ENCODE data around the gene PKNOX2. TPM values are rescaled to one million over a fixed set of nuclear protein-coding genes. Genes with fewer than 3 reads are reported as not detected.

Gene PKNOX2, protein sequence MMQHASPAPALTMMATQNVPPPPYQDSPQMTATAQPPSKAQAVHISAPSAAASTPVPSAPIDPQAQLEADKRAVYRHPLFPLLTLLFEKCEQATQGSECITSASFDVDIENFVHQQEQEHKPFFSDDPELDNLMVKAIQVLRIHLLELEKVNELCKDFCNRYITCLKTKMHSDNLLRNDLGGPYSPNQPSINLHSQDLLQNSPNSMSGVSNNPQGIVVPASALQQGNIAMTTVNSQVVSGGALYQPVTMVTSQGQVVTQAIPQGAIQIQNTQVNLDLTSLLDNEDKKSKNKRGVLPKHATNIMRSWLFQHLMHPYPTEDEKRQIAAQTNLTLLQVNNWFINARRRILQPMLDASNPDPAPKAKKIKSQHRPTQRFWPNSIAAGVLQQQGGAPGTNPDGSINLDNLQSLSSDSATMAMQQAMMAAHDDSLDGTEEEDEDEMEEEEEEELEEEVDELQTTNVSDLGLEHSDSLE
- total RNA-seq (2014; rRNA removed; shearing (Covaris generic)): not detected in 2 replicates

DNA sequence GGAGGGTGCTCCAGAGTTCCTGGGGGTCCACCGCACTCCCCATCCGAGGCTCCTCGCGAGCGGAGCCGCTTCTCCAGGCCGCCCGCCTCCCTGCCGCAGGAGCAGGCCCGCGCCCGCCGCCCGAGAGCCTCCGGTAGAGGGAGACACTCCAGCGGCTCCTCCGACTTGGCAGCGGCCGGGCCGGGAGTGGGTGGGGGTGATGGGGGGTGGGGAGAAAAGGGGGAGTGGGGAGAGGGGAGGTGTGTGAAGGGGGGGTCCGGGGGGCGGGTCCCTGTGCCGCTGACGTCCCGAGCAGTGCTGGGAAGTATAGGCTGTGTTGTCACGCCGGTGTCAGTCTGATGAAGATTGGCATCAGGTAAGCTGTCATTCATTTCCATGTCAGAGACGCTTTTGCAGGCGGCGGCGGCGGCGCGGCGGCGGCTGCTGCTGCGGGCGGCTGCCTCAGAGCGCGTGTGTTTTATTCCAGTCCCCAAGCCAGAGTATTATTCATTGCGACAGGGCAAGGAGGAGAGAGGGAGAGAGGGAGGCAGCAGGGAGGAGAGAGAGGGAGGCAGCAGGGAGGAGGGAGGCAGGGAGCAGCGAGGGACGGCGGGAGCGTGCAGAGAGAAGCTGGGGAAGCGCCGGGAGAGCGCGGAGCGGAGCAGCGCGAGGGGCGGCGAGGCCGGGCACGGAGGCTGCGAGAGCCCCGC is at the start of gene PKNOX2:
PKNOX2 (plus strand) TSS at position 330 of the 689 bp plus-strand sequence. CDS start 186,555 bp downstream, outside the sequence.
- Histone ChIP-seq H3K27ac (no peak within 1 kb of the TSS), H3K4me1 (replicated peaks) (no peaks in the 10 kb centered on the region)
- DNase-seq (ENCODE audit: low read depth in 1 of 2, low spot score in 2 of 2): peak; percentile 9 to 42

DNA sequence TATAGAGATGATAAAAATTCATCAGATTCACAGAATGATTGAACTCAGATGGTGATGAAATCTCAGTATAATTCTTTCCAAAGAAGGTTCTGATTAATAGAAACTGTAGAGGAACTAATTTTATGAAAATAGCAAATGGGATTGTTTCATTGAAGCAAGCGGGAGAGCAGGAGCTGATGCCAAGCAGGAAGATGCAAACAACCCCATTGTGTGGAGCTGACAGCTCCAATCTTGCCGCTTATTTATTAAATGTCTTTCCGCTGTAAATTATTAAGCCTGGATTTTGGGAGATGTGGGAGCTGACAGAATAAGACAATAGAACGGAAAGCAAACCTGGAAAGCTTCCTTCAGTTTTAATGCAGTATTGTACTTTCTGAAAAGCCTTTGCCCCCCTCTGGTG is 47.1 kb upstream of the PKNOX2 start:
- no peak for DNase-seq (ENCODE audit: low read depth in 1 of 2, low spot score in 2 of 2)
- Histone ChIP-seq H3K27ac (no peak overlapping the region), H3K27me3 (replicated peaks) (no peaks in the 10 kb centered on the region), H3K4me3 (no peak overlapping the region), H3K36me3 (no peaks in the 10 kb centered on the region), H3K9me3 (replicated peaks) (no peaks in the 10 kb centered on the region), H3K4me1 (replicated peaks) (no peaks in the 10 kb centered on the region)

More for the DNA sequence above, at the start of gene PKNOX2:
- no peaks in the 10 kb centered on the region for H3K9me3 ChIP-seq (replicated peaks)
- H3K36me3 ChIP-seq: no peaks in the 10 kb centered on the region
- H3K27me3 ChIP-seq (replicated peaks): peaks cover 2% of the 10 kb centered on the region; the same call in 1 of the 2 replicates
- H3K4me3 ChIP-seq: peak within 1 kb of the TSS; percentile 24

DNA sequence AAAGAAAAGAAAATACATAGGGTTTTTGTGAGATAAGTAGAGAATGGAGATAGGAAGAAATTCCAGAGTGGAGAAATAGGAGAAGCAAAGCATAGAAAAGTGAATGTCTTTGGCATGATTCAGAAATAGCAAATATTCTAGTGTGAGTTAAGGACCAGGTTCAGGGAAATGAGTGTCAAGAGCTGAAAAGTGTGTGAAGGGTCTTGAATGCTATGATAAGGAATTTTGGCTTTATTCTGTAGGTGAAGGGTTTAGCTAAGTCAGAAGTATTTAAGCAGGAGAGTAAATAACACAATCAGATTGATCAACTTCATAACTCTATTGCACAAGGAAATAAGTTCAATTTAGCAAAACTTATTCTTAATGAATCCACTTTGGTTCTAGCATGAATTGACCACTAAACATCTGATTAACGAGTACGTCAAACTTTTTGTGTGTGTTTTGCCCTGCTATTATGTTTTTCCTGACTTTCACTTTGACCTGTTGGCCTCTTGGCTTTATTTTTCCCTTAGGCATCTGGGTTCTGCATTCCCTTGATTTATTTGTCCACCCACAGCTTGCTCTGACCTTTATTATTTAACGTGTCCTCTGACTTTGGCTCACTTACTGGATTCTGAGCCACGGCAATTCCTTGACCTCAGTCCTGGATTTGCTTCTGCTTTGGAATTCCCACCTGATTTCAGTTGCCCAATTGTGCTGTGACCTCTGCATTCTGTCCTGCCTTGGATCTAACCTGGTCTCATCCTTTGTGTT is 41.2 kb upstream of the PKNOX2 start:
- no peak overlapping the region for H3K27ac ChIP-seq
- H3K27me3 ChIP-seq (replicated peaks): no peaks in the 10 kb centered on the region
- no peaks in the 10 kb centered on the region for H3K36me3 ChIP-seq
- no peaks in the 10 kb centered on the region for H3K4me1 ChIP-seq (replicated peaks)
- DNase-seq (ENCODE audit: low read depth in 1 of 2, low spot score in 2 of 2): no peak
- H3K9me3 ChIP-seq (replicated peaks): no peaks in the 10 kb centered on the region
- H3K4me3 ChIP-seq: no peak overlapping the region

DNA sequence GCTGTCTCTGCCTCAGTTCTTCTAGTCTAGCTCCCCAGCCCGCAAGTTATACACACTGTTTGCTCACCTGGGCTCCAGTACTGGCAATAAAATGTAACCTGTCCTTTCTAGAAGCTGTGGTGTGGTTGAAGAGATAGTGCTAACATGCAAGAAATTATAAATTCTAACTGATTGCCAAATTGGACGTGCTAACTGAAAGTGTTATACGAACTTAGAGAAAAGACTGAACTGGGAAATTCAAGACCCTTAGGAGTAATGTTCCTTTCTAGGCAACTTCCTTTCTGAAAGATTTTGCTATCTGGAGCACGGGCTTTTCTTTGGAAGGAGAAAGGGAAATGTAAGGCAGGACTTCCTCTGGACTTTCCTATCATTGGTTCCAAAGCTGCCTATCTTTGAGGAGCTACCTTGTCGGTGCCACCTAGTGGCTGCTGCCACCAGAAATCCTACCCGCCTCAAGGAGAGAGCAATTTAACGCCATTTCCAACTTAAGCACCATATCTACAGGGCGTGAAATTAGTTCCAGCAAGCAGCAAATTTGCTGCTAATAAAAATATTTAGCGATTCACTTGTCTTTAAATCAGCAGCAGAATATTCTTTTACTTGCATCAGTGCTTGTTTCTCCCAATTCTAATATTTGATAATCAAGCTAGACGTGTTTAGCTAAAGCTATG is 40.5 kb upstream of the PKNOX2 start:
- Histone ChIP-seq H3K4me3 (no peak overlapping the region), H3K27ac (no peak overlapping the region)
- no peak for DNase-seq (ENCODE audit: low read depth in 1 of 2, low spot score in 2 of 2)

DNA sequence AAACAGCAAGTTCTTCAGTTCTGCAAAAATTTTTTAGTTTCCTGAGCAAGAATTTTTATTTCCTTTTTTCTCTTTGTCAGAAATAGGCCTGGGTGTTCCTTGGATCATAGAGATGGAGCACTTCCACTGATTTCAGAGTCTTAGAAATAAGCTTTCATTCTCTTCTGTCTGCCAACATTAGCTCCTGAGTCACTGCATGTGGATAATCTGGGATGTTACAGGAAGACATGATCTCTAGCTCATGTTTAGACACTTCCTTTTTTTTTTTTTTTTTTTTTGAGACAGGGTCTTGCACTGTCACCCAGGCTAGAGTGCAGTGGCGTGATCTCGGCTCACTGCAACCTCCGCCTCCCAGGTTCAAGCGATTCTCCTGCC is 39.9 kb upstream of the PKNOX2 start:
- H3K4me3 ChIP-seq: no peak overlapping the region
- no peaks in the 10 kb centered on the region for H3K27me3 ChIP-seq (replicated peaks)
- no peaks in the 10 kb centered on the region for H3K36me3 ChIP-seq
- H3K4me1 ChIP-seq (replicated peaks): no peaks in the 10 kb centered on the region
- DNase-seq (ENCODE audit: low read depth in 1 of 2, low spot score in 2 of 2): no peak
- no peak overlapping the region for H3K27ac ChIP-seq
- no peaks in the 10 kb centered on the region for H3K9me3 ChIP-seq (replicated peaks)

More for the DNA sequence above, 40.5 kb upstream of the PKNOX2 start:
- Histone ChIP-seq H3K27me3 (replicated peaks) (no peaks in the 10 kb centered on the region), H3K4me1 (replicated peaks) (no peaks in the 10 kb centered on the region), H3K9me3 (replicated peaks) (no peaks in the 10 kb centered on the region), H3K36me3 (no peaks in the 10 kb centered on the region)

DNA sequence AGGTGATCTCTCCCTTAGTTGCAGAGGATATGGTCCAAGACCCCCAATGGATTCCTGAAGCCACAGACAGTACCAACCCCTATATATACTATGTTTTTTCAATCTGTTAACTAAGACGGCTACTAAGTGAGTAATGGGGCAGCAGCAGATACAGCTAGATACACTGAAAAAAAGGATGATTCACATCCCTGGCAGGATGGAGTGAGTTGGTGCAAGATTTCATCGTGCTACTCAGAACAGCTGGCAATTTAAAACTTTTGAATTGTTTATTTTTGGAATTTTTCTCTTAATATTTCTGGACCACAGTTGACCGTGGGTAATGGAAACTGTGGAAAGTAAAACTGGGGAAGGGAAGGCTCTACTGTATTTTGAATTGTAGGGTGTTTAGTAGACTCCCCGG is 36.1 kb upstream of the PKNOX2 start:
- H3K4me1 ChIP-seq (replicated peaks): no peaks in the 10 kb centered on the region
- DNase-seq (ENCODE audit: low read depth in 1 of 2, low spot score in 2 of 2): no peak
- H3K4me3 ChIP-seq: no peak overlapping the region
- no peaks in the 10 kb centered on the region for H3K36me3 ChIP-seq
- H3K27me3 ChIP-seq (replicated peaks): no peaks in the 10 kb centered on the region
- no peaks in the 10 kb centered on the region for H3K9me3 ChIP-seq (replicated peaks)
- H3K27ac ChIP-seq: no peak overlapping the region

DNA sequence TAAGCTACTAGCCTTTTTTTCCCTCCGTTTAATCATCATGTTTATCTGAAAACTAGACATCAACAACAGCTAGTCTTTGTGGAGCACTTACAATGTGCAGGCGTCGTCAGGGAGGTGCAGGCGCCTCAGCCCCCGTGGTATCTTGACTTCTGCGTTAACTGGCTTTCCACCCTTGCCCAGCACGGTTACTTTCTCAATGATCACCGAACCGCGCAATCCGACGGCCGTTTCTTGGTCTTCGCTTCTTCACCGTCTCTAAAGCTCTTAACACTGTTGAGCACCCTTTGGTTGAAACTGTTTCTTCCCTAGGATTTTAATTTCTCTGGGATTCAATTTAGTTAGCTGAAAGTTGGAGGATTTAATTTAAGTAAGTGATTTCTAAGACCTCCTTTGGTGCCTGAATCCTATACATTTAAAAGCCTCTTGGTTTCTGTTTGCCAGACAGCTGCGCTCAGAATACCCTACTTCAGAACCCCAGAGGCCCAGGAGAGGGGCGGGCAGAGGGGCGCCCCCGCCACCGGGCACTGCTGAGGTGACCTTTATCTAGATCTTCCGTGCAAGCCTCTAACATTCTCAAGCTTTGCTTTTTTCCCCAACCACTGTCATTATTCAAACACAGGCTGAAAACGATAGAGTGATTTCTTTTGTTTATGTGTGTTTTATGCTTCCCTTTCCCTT is 35.1 kb upstream of the PKNOX2 start:
- H3K27ac ChIP-seq: no peak overlapping the region
- no peaks in the 10 kb centered on the region for H3K36me3 ChIP-seq
- H3K27me3 ChIP-seq (replicated peaks): no peaks in the 10 kb centered on the region
- H3K4me3 ChIP-seq: no peak overlapping the region
- H3K9me3 ChIP-seq (replicated peaks): no peaks in the 10 kb centered on the region
- H3K4me1 ChIP-seq (replicated peaks): no peaks in the 10 kb centered on the region
- DNase-seq (ENCODE audit: low read depth in 1 of 2, low spot score in 2 of 2): no peak

DNA sequence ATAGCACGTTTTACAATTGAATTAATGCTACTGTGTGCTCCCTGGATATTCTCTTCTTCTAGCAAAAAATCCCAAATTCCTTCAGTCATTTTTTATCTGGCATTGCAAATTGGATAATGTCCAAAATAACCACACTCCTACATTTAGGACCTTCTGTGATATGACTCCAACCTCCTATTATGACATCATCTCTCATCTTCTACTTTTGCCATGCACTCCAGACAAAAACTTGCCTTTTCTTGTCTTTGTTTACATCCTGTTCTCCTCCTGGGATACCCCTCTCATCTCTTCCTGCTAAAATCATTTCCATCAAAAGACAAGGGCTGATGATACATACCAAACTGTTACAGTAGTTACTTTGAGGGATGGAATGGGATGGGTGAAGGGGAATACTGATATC is 32.5 kb upstream of the PKNOX2 start:
- Histone ChIP-seq H3K27ac (no peak overlapping the region), H3K36me3 (no peaks in the 10 kb centered on the region), H3K27me3 (replicated peaks) (no peaks in the 10 kb centered on the region), H3K4me3 (no peak overlapping the region), H3K4me1 (replicated peaks) (no peaks in the 10 kb centered on the region), H3K9me3 (replicated peaks) (no peaks in the 10 kb centered on the region)
- DNase-seq (ENCODE audit: low read depth in 1 of 2, low spot score in 2 of 2): no peak

DNA sequence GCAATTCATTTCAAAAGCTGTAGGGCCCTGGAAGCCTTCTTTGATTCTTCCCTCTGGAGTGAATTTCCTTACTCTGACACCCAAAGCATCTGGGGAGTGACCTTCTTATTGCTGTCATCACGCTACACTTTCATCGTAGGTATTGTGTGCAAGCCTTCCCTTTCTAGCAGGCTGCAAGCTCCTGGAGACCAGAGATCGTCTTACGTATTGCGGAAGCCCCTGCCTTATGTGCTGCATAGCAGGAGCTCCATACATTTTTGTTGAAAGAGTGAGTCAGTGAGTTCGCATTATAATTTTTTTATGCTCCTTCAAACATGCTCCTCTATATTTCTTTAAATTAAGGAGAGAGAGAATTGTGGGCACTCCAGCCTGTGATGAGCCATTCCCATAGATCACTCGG is 32.0 kb upstream of the PKNOX2 start:
- Histone ChIP-seq H3K4me1 (replicated peaks) (no peaks in the 10 kb centered on the region), H3K4me3 (no peak overlapping the region), H3K27me3 (replicated peaks) (no peaks in the 10 kb centered on the region), H3K27ac (no peak overlapping the region), H3K9me3 (replicated peaks) (no peaks in the 10 kb centered on the region), H3K36me3 (no peaks in the 10 kb centered on the region)
- no peak for DNase-seq (ENCODE audit: low read depth in 1 of 2, low spot score in 2 of 2)

DNA sequence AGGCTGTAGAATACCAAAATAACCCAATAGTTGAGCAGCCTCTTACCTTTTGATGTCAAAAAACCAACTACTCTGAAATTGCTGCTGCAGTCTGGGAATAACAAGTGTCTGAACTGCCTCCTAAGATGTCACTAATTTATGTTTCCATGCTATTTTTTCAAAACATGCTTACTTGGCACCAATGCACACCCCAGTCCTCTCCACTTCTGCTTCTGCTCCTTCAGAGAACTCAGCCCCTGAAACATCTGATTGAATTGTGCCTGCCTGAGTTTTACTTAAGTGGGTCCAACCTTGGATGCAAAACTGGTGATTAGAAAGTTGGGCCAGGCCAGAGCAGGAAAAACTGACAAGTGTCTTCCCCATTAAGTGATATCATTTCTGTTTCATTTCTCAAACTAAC is 28.6 kb upstream of the PKNOX2 start:
- Histone ChIP-seq H3K4me3 (no peak overlapping the region), H3K9me3 (replicated peaks) (no peaks in the 10 kb centered on the region), H3K36me3 (no peaks in the 10 kb centered on the region), H3K4me1 (replicated peaks) (no peaks in the 10 kb centered on the region), H3K27ac (no peak overlapping the region), H3K27me3 (replicated peaks) (no peaks in the 10 kb centered on the region)
- no peak for DNase-seq (ENCODE audit: low read depth in 1 of 2, low spot score in 2 of 2)

DNA sequence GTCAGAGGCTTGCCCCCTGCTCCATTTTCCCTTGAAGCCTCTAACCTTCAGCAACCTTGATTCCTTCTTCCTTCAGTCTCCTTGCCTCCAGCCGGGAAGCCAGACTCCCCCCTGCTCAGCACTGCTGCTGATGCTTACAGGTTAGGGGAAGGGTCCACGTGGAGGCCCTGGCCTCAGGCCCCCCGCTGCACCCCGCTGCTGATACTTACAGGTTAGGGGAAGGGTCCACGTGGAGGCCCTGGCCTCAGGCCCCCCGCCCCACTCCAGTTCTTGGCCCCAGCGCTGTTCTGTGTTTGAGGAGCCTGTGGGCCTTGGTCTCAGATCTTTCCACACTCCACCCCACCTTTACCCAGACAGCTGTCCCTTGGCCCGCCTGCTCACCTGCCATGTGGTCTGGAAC is 25.6 kb upstream of the PKNOX2 start:
- H3K36me3 ChIP-seq: no peaks in the 10 kb centered on the region
- no peaks in the 10 kb centered on the region for H3K27me3 ChIP-seq (replicated peaks)
- no peak for DNase-seq (ENCODE audit: low read depth in 1 of 2, low spot score in 2 of 2)
- H3K27ac ChIP-seq: no peak overlapping the region
- no peaks in the 10 kb centered on the region for H3K4me1 ChIP-seq (replicated peaks)
- H3K4me3 ChIP-seq: no peak overlapping the region
- no peaks in the 10 kb centered on the region for H3K9me3 ChIP-seq (replicated peaks)

DNA sequence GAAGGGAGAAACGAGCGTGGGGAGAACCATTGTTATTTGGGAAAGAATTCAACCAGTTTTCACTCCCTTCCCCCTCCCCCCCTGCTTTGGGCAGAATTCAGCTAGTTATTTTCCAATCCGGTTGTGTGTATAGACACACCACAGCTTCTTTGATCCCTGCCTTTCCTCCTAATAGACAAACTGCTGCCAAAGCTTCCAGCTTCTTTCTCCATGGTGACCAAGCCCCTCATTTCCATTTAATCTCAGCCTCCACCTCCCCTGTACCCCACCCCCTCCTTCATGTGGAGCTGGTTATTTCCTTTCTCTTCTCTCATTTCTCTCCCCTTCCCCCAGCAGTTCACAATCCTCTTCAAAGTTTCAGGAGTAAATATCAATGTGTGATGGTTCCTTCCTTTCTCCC is 24.8 kb upstream of the PKNOX2 start:
- no peak overlapping the region for H3K4me3 ChIP-seq
- no peaks in the 10 kb centered on the region for H3K27me3 ChIP-seq (replicated peaks)
- H3K4me1 ChIP-seq (replicated peaks): no peaks in the 10 kb centered on the region
- no peaks in the 10 kb centered on the region for H3K36me3 ChIP-seq
- H3K9me3 ChIP-seq (replicated peaks): no peaks in the 10 kb centered on the region
- no peak overlapping the region for H3K27ac ChIP-seq
- DNase-seq (ENCODE audit: low read depth in 1 of 2, low spot score in 2 of 2): no peak

DNA sequence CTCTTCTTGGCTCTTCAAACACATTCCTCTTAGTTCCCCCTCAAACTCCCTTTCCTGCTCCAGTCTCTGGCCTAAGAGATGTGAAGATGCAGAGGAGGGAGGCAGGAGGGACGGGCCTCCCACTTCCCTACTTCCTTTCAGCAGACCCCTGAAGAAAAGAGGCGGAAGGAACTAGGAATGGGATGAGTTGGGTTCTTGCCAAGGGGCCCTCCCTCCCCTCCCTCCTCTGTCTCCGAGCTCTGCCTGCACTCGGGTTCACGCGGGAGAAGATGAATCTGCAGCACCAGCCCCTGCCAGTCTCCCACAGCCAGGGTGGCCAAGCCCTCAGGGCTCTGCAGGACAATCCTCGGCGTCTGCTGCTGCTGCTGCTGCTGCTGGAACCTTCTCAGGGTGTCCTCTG is 24.3 kb upstream of the PKNOX2 start:
- no peak overlapping the region for H3K4me3 ChIP-seq
- no peaks in the 10 kb centered on the region for H3K4me1 ChIP-seq (replicated peaks)
- no peaks in the 10 kb centered on the region for H3K36me3 ChIP-seq
- no peaks in the 10 kb centered on the region for H3K27me3 ChIP-seq (replicated peaks)
- H3K9me3 ChIP-seq (replicated peaks): no peaks in the 10 kb centered on the region
- H3K27ac ChIP-seq: no peak overlapping the region
- no peak for DNase-seq (ENCODE audit: low read depth in 1 of 2, low spot score in 2 of 2)

Data from SJSA1 (cell line).